Esophagus muscularis mucosa (tissue), 3 donors: ENCODE data around the gene FRMD5.

Source experiments
- CTCF ChIP-seq, 3 experiments: fragments of 200-600 bp in 2 of 3; fragments of 450-650 bp in 1 of 3; sonication (generic) in 2 of 3; IDR thresholded peaks; one replicate each; pipeline ENCODE4 v1.5.1; 2017 to 2019; ENCODE audit warnings: antibody characterized with exemption in 3 of 3, mild to moderate bottlenecking in 2 of 3, moderate library complexity in 1 of 3
- POLR2A ChIP-seq: fragments of 450-650 bp; IDR thresholded peaks from one replicate; pipeline ENCODE4 v1.6.1; 2017; ENCODE audit warnings: antibody characterized with exemption, moderate library complexity, mild to moderate bottlenecking, low read depth

- TF ChIP-seq CTCF (IDR thresholded peaks at IDR 0.05), result no peak
- no peak for TF ChIP-seq POLR2A
These were observed 47.4 kb downstream of the FRMD5 start for GRCh38 chr15:44147636-44148035.
